Stimulated activated CD4-positive, alpha-beta T cell treated with anti-CD3 and anti-CD28 coated beads, Interleukin-1b, Interleukin-23, amount 100 ng/mL, for 1 hour (primary cell): Measurements from ENCODE around the gene JAML.

Source experiments
- DNase-seq, 2 donors: peaks; one replicate each; pipeline ENCODE4 v3.0.0-alpha.2; 2020; ENCODE audit warnings: low read depth in 2 of 2

Gene JAML

GRCh38 chr11:118240999-118241763 is 16.4 kb upstream of the JAML start:
- no peak for DNase-seq

GRCh38 chr11:118239509-118240205 is 14.8 kb upstream of the JAML start:
- no peak for DNase-seq

GRCh38 chr11:118238929-118239328 is 14.1 kb upstream of the JAML start:
- DNase-seq = no peak

- DNase-seq = no peak
Observed at GRCh38 chr11:118238421-118238820, 13.6 kb upstream of the JAML start.

GRCh38 chr11:118236170-118236569 is 11.4 kb upstream of the JAML start:
- no peak for DNase-seq

GRCh38 chr11:118234833-118235232 is 10.0 kb upstream of the JAML start:
- no peak for DNase-seq

GRCh38 chr11:118233850-118234249 is 9.0 kb upstream of the JAML start:
- no peak for DNase-seq

GRCh38 chr11:118233377-118233776 is 8.6 kb upstream of the JAML start:
- no peak for DNase-seq

- no peak for DNase-seq
Observed at GRCh38 chr11:118232659-118233058, 7.8 kb upstream of the JAML start.

GRCh38 chr11:118231461-118231860 is 6.7 kb upstream of the JAML start:
- DNase-seq = no peak

- DNase-seq = no peak
Observed at GRCh38 chr11:118230088-118230487, 5.3 kb upstream of the JAML start.

GRCh38 chr11:118229274-118229847 is 4.5 kb upstream of the JAML start:
- no peak for DNase-seq

GRCh38 chr11:118227865-118228785 is 3.3 kb upstream of the JAML start:
- DNase-seq = no peak

GRCh38 chr11:118226781-118227180 is 2.0 kb upstream of the JAML start:
- DNase-seq = no peak

- DNase-seq = no peak
Observed at GRCh38 chr11:118226296-118226695, 1.5 kb upstream of the JAML start.

- no peak for DNase-seq
Observed at GRCh38 chr11:118223992-118224391, 819 bp downstream of the JAML start.

GRCh38 chr11:118223570-118223969 is 1.2 kb downstream of the JAML start:
- DNase-seq = no peak

GRCh38 chr11:118222437-118222836 is 2.4 kb downstream of the JAML start:
- DNase-seq = no peak

- no peak for DNase-seq
Observed at GRCh38 chr11:118221419-118221818, 3.4 kb downstream of the JAML start.

- no peak for DNase-seq
Observed at GRCh38 chr11:118219732-118220131, 5.1 kb downstream of the JAML start.

GRCh38 chr11:118219244-118219643 is 5.6 kb downstream of the JAML start:
- DNase-seq = no peak

GRCh38 chr11:118217575-118217974 is 7.2 kb downstream of the JAML start:
- no peak for DNase-seq
